Kidney tubule cell (primary cell): ENCODE results near the gene ABCC6.

Experiments used
- DNase-seq: peaks from one replicate; pipeline ENCODE4 v3.0.0-alpha.2; 2018; ENCODE audit warnings: low spot score

ABCC6 gene

GRCh38 chr16:16141784-16142396, 81.4 kb downstream of the ABCC6 start:
- DNase-seq, result no peak

GRCh38 chr16:16141141-16141540, 82.2 kb downstream of the ABCC6 start:
- no peak for DNase-seq

GRCh38 chr16:16140537-16140936, 82.8 kb downstream of the ABCC6 start:
- DNase-seq, result no peak

- no peak for DNase-seq
These were observed 83.5 kb downstream of the ABCC6 start for GRCh38 chr16:16139806-16140205.

GRCh38 chr16:16139061-16139460, 84.2 kb downstream of the ABCC6 start:
- no peak for DNase-seq

GRCh38 chr16:16138034-16138635, 85.2 kb downstream of the ABCC6 start:
- DNase-seq, result no peak

GRCh38 chr16:16137110-16137509, 86.2 kb downstream of the ABCC6 start:
- DNase-seq, result no peak

- DNase-seq, result no peak
These were observed 86.7 kb downstream of the ABCC6 start for GRCh38 chr16:16136588-16136987.

GRCh38 chr16:16133943-16134604, 89.2 kb downstream of the ABCC6 start:
- peak; percentile 6 for DNase-seq

- DNase-seq, result no peak
These were observed 91.6 kb downstream of the ABCC6 start for GRCh38 chr16:16131659-16132058.

- DNase-seq, result no peak
These were observed 92.1 kb downstream of the ABCC6 start for GRCh38 chr16:16131204-16131603.

- DNase-seq, result peak; percentile 73
These were observed 95.7 kb downstream of the ABCC6 start for GRCh38 chr16:16127469-16128116.

GRCh38 chr16:16126896-16127295, 96.4 kb downstream of the ABCC6 start:
- no peak for DNase-seq

- no peak for DNase-seq
These were observed 98.3 kb downstream of the ABCC6 start for GRCh38 chr16:16124974-16125373.

- no peak for DNase-seq
These were observed 98.9 kb downstream of the ABCC6 start for GRCh38 chr16:16124438-16124837.

- DNase-seq, result no peak
These were observed 101.0 kb downstream of the ABCC6 start for GRCh38 chr16:16122264-16122663.

GRCh38 chr16:16121185-16121727, 102.0 kb downstream of the ABCC6 start:
- DNase-seq, result no peak

- no peak for DNase-seq
These were observed 102.7 kb downstream of the ABCC6 start for GRCh38 chr16:16120382-16121184.

- DNase-seq, result no peak
These were observed 103.3 kb downstream of the ABCC6 start for GRCh38 chr16:16120044-16120381.

GRCh38 chr16:16118337-16118736, 105.0 kb downstream of the ABCC6 start:
- DNase-seq, result no peak

GRCh38 chr16:16116841-16117240, 106.5 kb downstream of the ABCC6 start:
- no peak for DNase-seq

- DNase-seq, result no peak
These were observed 110.2 kb downstream of the ABCC6 start for GRCh38 chr16:16113076-16113475.
